Measurements from ENCODE around the gene CDH13. TPM values are rescaled to one million over a fixed set of nuclear protein-coding genes. Genes with fewer than 3 reads are reported as not detected.
A peak's percentile ranks its signal among the peaks of the same experiment; 100 is the strongest.

The CDH13 gene
- total RNA-seq, 2 donors from 2014 or later: 2.4 to 6.3 TPM

DNA sequence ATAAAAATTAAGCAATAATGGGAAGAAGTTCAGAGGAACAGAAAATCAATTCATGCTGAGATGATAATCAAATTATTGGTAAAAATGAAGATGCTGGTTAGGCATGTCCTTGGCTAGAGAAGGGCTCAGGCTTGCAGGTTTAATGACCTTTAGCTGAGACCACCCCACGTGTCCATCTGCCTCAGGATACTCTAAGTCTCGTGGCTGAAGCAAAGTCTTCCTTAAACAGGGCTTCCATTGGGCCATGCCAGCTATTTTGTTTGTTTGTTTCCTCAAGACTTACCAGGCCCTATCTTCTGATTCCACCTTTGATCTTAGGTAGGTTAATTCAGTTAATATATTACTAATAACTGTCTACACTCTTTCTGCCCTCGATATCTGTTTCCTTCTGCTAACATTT is 366.0 kb downstream of the CDH13 start:
- Histone ChIP-seq H3K27ac (peak overlapping the region; percentile 68), H3K4me1 (peaks cover 2% of the 10 kb centered on the region), H3K9ac (ENCODE audit: low read depth in 2 of 2, low read length in 2 of 2) (no peak overlapping the region), H3K36me3 (no peaks in the 10 kb centered on the region), H3K4me3 (no peak overlapping the region), H3K27me3 (no peaks in the 10 kb centered on the region), H3K9me3 (no peaks in the 10 kb centered on the region)
- intact Hi-C loops (cut with DNase I): no loop called here
- TF ChIP-seq, protein P1, sequence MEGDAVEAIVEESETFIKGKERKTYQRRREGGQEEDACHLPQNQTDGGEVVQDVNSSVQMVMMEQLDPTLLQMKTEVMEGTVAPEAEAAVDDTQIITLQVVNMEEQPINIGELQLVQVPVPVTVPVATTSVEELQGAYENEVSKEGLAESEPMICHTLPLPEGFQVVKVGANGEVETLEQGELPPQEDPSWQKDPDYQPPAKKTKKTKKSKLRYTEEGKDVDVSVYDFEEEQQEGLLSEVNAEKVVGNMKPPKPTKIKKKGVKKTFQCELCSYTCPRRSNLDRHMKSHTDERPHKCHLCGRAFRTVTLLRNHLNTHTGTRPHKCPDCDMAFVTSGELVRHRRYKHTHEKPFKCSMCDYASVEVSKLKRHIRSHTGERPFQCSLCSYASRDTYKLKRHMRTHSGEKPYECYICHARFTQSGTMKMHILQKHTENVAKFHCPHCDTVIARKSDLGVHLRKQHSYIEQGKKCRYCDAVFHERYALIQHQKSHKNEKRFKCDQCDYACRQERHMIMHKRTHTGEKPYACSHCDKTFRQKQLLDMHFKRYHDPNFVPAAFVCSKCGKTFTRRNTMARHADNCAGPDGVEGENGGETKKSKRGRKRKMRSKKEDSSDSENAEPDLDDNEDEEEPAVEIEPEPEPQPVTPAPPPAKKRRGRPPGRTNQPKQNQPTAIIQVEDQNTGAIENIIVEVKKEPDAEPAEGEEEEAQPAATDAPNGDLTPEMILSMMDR (IDR thresholded peaks at IDR 0.05): no peak
- no peak for DNase-seq

DNA sequence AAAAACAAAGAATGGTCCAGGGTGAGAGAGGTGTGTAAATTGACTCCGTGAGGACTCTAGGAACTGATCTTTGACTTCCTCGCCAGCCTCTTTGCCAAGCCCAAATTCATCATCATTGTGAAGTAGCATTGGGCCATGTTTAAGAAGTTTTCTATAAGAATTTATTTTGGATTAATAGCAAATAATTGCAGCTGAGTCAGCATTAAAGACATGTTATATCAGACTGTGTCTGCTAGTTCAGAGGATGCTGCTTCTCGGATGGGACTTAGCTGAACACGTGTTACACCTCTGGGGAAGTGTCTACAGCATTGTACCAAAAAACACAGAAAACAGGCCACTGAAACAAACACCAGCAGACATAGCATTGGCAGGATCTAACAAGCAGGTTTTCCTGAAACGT is 366.6 kb downstream of the CDH13 start:
- TF ChIP-seq, protein P1 (IDR thresholded peaks at IDR 0.05): no peak
- no peak overlapping the region for H3K9ac ChIP-seq (ENCODE audit: low read depth in 2 of 2, low read length in 2 of 2)
- H3K9me3 ChIP-seq: no peaks in the 10 kb centered on the region
- H3K4me3 ChIP-seq: no peak overlapping the region
- peaks cover 2% of the 10 kb centered on the region for H3K4me1 ChIP-seq
- no peak overlapping the region for H3K27ac ChIP-seq
- intact Hi-C loops (cut with DNase I): no loop called here
- no peak for DNase-seq
- H3K27me3 ChIP-seq: no peaks in the 10 kb centered on the region
- no peaks in the 10 kb centered on the region for H3K36me3 ChIP-seq

DNA sequence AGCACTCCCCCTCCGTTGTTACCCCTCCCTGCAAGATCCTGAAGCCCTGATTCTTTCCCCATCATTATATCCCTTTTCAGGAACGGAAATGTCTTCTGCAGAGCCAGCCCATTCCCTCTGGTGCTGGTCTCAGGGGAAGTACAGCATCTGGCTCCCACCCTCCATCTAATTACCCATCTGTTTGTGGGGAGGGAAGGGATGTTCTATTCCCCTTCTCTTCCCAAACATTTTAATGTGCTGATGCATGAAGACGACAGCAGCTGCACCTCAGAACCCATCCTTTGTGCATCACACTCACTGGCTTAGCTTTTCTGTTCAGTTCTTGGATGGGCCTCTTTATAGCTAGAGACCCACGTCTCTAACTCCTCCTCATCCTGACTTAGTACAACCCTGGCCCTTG is 367.2 kb downstream of the CDH13 start:
- H3K4me1 ChIP-seq: peaks cover 2% of the 10 kb centered on the region
- no peaks in the 10 kb centered on the region for H3K9me3 ChIP-seq
- H3K27me3 ChIP-seq: no peaks in the 10 kb centered on the region
- TF ChIP-seq, protein P1 (IDR thresholded peaks at IDR 0.05): no peak
- intact Hi-C loops (cut with DNase I): no loop called here
- H3K27ac ChIP-seq: no peak overlapping the region
- H3K9ac ChIP-seq (ENCODE audit: low read depth in 2 of 2, low read length in 2 of 2): no peak overlapping the region
- no peak overlapping the region for H3K4me3 ChIP-seq
- DNase-seq: no peak
- no peaks in the 10 kb centered on the region for H3K36me3 ChIP-seq

DNA sequence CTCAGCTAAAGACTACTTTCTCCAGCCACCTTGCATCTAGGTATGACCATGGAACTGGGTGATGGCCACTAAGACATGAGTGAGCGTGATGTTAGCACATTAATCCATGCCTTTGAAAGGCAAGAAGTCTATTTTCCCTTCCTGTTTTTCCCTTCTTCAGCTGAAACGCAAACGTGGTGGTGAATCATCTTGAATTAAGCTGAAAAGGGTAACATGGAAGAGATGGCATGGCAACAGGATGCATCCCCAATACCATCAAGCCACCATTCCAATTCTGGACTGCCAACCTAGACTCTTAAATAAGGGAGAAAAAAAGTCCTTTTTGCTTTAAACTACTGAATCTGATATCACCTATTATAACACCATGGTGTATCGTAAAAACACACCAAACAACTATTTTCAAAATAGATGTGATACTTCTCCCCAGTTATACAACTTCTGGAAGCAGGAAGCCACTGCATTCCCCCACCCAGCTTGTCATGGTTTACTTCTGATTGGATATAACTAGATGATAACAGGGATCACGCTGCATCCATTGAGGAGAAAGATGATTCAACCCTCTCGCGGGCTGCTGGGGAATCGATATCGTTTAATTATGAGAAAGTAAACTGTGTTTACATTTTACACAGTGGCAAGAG is 368.6 kb downstream of the CDH13 start:
- TF ChIP-seq, protein P1 (IDR thresholded peaks at IDR 0.05): no peak
- Histone ChIP-seq H3K27ac (peak overlapping the region; percentile 66), H3K9me3 (no peaks in the 10 kb centered on the region), H3K4me1 (peaks cover 2% of the 10 kb centered on the region), H3K36me3 (no peaks in the 10 kb centered on the region), H3K27me3 (no peaks in the 10 kb centered on the region), H3K4me3 (no peak overlapping the region), H3K9ac (ENCODE audit: low read depth in 2 of 2, low read length in 2 of 2) (no peak overlapping the region)
- DNase-seq: peak; percentile 45
- intact Hi-C loops (cut with DNase I): no loop called here

DNA sequence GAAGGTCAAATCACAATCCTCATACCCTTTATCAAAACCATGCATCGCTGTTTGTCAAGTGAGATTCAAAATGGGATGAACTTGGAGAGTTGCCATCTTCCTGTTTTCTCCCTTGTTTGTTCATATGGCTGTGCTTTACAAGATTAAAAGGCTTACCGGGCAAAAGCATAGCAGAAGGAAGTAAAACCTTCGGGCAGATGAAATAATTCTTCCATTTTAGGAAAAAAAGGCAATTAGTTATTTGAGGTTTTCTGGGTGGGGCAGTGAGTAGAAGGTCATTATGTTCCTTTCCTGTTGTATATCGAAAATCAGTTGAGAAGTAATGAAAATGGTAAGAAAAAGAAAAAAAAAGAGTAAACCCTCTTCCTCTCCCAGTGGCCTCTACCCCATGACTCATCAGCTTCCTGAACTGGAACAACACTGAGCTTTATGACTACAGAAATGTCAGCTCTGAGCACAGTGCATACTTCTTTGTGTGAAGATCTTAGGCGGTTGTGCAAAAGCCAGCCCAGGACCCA is 369.2 kb downstream of the CDH13 start:
- no peak overlapping the region for H3K4me3 ChIP-seq
- peaks cover 2% of the 10 kb centered on the region for H3K4me1 ChIP-seq
- peak; percentile 61 for DNase-seq
- no peak overlapping the region for H3K9ac ChIP-seq (ENCODE audit: low read depth in 2 of 2, low read length in 2 of 2)
- intact Hi-C loops (cut with DNase I): no loop called here
- H3K27ac ChIP-seq: peak overlapping the region; percentile 66
- H3K9me3 ChIP-seq: no peaks in the 10 kb centered on the region
- H3K27me3 ChIP-seq: no peaks in the 10 kb centered on the region
- TF ChIP-seq, protein P1 (IDR thresholded peaks at IDR 0.05): no peak
- H3K36me3 ChIP-seq: no peaks in the 10 kb centered on the region
